ENCODE results near the gene PPP1R3F. TPM values are rescaled to one million over a fixed set of nuclear protein-coding genes. Genes with fewer than 3 reads are reported as not detected.
A peak's percentile ranks its signal among the peaks of the same experiment; 100 is the strongest.

Gene PPP1R3F
- total RNA-seq (10 to 100 TPM in 3 of 5 experiments, 1 to 10 TPM in 2; 8.9 to 16.3 (median 12.3) TPM), polyA plus RNA-seq (1 to 10 TPM; 9.1 to 9.5 TPM), total RNA-seq (15.2 reads per million, percentile 44 among the genes with 10 or more reads in this experiment)

- ATAC-seq = peak; percentile 13
- peaks cover 0 to 5% (median 0%) of the 10 kb centered on the region in 11 donors for H3K9me3 Mint-ChIP-seq
These were observed at the start of gene PPP1R3F for GRCh38 chrX:49269767-49270248. Gene PPP1R3F (plus strand): TSS chrX:49269793. CDS start chrX:49269870, 77 bp downstream.

DNA sequence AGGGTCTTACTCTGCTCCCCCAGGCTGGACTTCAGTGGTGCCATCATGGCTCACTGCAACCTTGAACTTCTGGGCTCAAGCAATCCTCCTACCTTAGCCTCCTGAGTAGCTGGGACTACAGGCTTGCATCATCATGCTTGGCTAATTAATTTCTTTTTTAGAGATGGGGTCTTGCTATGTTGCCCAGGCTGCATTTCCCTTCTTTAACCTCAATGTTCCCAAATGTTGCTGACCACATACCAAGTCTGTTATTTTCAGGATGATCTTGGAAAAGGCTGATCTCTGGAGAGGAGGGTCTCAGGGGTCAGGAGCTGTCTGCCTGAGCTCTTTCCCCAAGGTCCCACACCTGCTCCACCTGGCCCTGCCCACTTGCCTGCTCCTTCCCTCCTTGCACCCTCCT is 49.5 kb upstream of the PPP1R3F start:
- no peaks in the 10 kb centered on the region for H3K27me3 ChIP-seq (ENCODE audit: control insufficient read depth in 2 of 2, insufficient read depth in 2 of 2, low read length in 2 of 2)
- intact Hi-C loops (cut with micrococcal nuclease) = no loop called here
- ATAC-seq (no peak), DNase-seq (no peak)
- Mint-ChIP-seq H3K27me3 (peaks cover 0 to 10% (median 0%) of the 10 kb centered on the region in 5 donors), H3K4me1 (peaks cover 0 to 4% (median 0%) of the 10 kb centered on the region in 7 donors), H3K4me3 (no peak overlapping the region), H3K27ac (no peak overlapping the region), H3K9me3 (no peaks in the 10 kb centered on the region), H3K36me3 (no peaks in the 10 kb centered on the region)
- no peak overlapping the region for H3K4me3 ChIP-seq (ENCODE audit: low read length)
- no peak overlapping the region for H3K27ac ChIP-seq (ENCODE audit: low read depth, low read length)
- no peaks in the 10 kb centered on the region for H3K4me1 ChIP-seq (ENCODE audit: control insufficient read depth in 2 of 2, insufficient read depth in 2 of 2, low read length in 2 of 2)
- ChIA-PET POLR2A (interaction anchor here (0.6 kb wide), 1 partner anchor 40 kb away, joined by 3 read pairs; no protein-coding TSS in a partner anchor), CTCF (no interaction called here)
- H3K36me3 ChIP-seq (ENCODE audit: control insufficient read depth in 2 of 3, insufficient read depth in 3 of 3, low read length in 3 of 3) = no peaks in the 10 kb centered on the region
- H3K9me3 ChIP-seq (ENCODE audit: control insufficient read depth in 2 of 3, low read length in 3 of 3) = no peaks in the 10 kb centered on the region

More at GRCh38 chrX:49269767-49270248, at the start of gene PPP1R3F:
- Mint-ChIP-seq H3K27ac (peak within 1 kb of the TSS; percentile 99 to 100 (median 99)), H3K27me3 (no peaks in the 10 kb centered on the region), H3K4me3 (peak within 1 kb of the TSS; percentile 91 to 100 (median 96)), H3K4me1 (peaks cover 22 to 56% (median 48%) of the 10 kb centered on the region in 7 donors), H3K36me3 (peaks cover 0 to 21% (median 5%) of the 10 kb centered on the region in 5 donors)
- peak in 1 of 9 donors; percentile 28 for DNase-seq
- no peaks in the 10 kb centered on the region for H3K9me3 ChIP-seq (ENCODE audit: control insufficient read depth in 2 of 3, low read length in 3 of 3)
- peak within 1 kb of the TSS; percentile 96 for H3K4me3 ChIP-seq (ENCODE audit: low read length)
- intact Hi-C loops (cut with micrococcal nuclease) = loop anchor here (1.0 to 10.0 kb wide), 23 partner anchors 12 to 1615 kb away; partner anchors contain the start of genes CCDC22 (in 2 of the 2), PQBP1 (in 2 of the 2), SYP (in 2 of the 2) and TFE3 (in 2 of the 2)
- H3K27ac ChIP-seq (ENCODE audit: low read depth, low read length) = peak within 1 kb of the TSS; percentile 99
- ChIA-PET CTCF (interaction anchor here (0.9 kb wide), 1 partner anchor 21 kb away, joined by 3 read pairs; no protein-coding TSS in a partner anchor), POLR2A (interaction anchor here (1.0 to 3.3 kb wide), 10 partner anchors 10 to 311 kb away, joined by 3 to 30 read pairs (median 8); partner anchors contain the start of gene CCDC22)
- no peaks in the 10 kb centered on the region for H3K36me3 ChIP-seq (ENCODE audit: control insufficient read depth in 2 of 3, insufficient read depth in 3 of 3, low read length in 3 of 3)
- H3K4me1 ChIP-seq (ENCODE audit: control insufficient read depth in 2 of 2, insufficient read depth in 2 of 2, low read length in 2 of 2) = peaks cover 37 to 40% of the 10 kb centered on the region in 2 donors
- no peaks in the 10 kb centered on the region for H3K27me3 ChIP-seq (ENCODE audit: control insufficient read depth in 2 of 2, insufficient read depth in 2 of 2, low read length in 2 of 2)

- peaks cover 0 to 10% (median 0%) of the 10 kb centered on the region in 5 donors for H3K27me3 Mint-ChIP-seq
- H3K36me3 Mint-ChIP-seq = no peaks in the 10 kb centered on the region
- ChIA-PET CTCF (no interaction called here), POLR2A (no interaction called here)
- ATAC-seq (no peak), DNase-seq (no peak)
- intact Hi-C loops (cut with micrococcal nuclease) = no loop called here
- H3K9me3 ChIP-seq (ENCODE audit: control insufficient read depth in 2 of 3, low read length in 3 of 3) = no peaks in the 10 kb centered on the region
- H3K27me3 ChIP-seq (ENCODE audit: control insufficient read depth in 2 of 2, insufficient read depth in 2 of 2, low read length in 2 of 2) = no peaks in the 10 kb centered on the region
- H3K4me1 Mint-ChIP-seq = peaks cover 0 to 4% (median 0%) of the 10 kb centered on the region in 7 donors
- H3K27ac Mint-ChIP-seq = no peak overlapping the region
- no peaks in the 10 kb centered on the region for H3K36me3 ChIP-seq (ENCODE audit: control insufficient read depth in 2 of 3, insufficient read depth in 3 of 3, low read length in 3 of 3)
- no peak overlapping the region for H3K4me3 Mint-ChIP-seq
- no peaks in the 10 kb centered on the region for H3K9me3 Mint-ChIP-seq
- no peaks in the 10 kb centered on the region for H3K4me1 ChIP-seq (ENCODE audit: control insufficient read depth in 2 of 2, insufficient read depth in 2 of 2, low read length in 2 of 2)
- no peak overlapping the region for H3K4me3 ChIP-seq (ENCODE audit: low read length)
- H3K27ac ChIP-seq (ENCODE audit: low read depth, low read length) = no peak overlapping the region
These were observed 47.7 kb upstream of the PPP1R3F start for GRCh38 chrX:49221868-49222267.

- Mint-ChIP-seq H3K9me3 (peaks cover 0 to 4% (median 0%) of the 10 kb centered on the region in 11 donors), H3K4me1 (peaks cover 0 to 13% (median 6%) of the 10 kb centered on the region in 7 donors), H3K4me3 (no peak overlapping the region), H3K27ac (no peak overlapping the region), H3K27me3 (peaks cover 0 to 10% (median 0%) of the 10 kb centered on the region in 5 donors), H3K36me3 (no peaks in the 10 kb centered on the region)
- Histone ChIP-seq H3K27ac (ENCODE audit: low read depth, low read length) (no peak overlapping the region), H3K9me3 (ENCODE audit: control insufficient read depth in 2 of 3, low read length in 3 of 3) (no peaks in the 10 kb centered on the region), H3K27me3 (ENCODE audit: control insufficient read depth in 2 of 2, insufficient read depth in 2 of 2, low read length in 2 of 2) (no peaks in the 10 kb centered on the region), H3K4me1 (ENCODE audit: control insufficient read depth in 2 of 2, insufficient read depth in 2 of 2, low read length in 2 of 2) (peaks cover 0 to under 1% of the 10 kb centered on the region in 2 donors), H3K4me3 (ENCODE audit: low read length) (no peak overlapping the region), H3K36me3 (ENCODE audit: control insufficient read depth in 2 of 3, insufficient read depth in 3 of 3, low read length in 3 of 3) (no peaks in the 10 kb centered on the region)
- no peak for ATAC-seq
- no peak for DNase-seq
- POLR2A ChIA-PET = no interaction called here
- intact Hi-C loops (cut with micrococcal nuclease) = no loop called here
- CTCF ChIA-PET = no interaction called here
These were observed 43.7 kb upstream of the PPP1R3F start for GRCh38 chrX:49225858-49226257.

DNA sequence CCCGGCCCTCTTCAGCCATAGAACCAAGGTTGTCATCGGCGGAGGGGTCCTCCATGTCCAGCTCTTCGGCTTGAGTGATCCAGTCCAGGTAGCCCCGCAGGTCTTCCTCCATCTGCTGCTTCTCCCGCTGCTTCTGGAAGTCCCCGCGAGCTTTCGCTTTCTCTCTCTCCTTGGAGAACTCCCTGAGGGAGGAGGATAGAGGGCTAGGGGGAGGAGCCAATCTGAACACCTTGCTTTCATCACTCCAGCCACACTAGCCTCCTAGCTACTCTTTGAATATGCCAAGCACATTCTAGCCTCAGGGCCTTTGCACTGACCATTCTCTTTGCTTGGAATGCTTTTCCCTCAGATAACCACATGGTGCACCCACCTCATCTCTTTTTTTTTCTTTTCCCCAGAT is 42.6 kb upstream of the PPP1R3F start:
- H3K36me3 ChIP-seq (ENCODE audit: control insufficient read depth in 2 of 3, insufficient read depth in 3 of 3, low read length in 3 of 3) = no peaks in the 10 kb centered on the region
- ChIA-PET POLR2A (no interaction called here), CTCF (no interaction called here)
- H3K9me3 ChIP-seq (ENCODE audit: control insufficient read depth in 2 of 3, low read length in 3 of 3) = no peaks in the 10 kb centered on the region
- no peak overlapping the region for H3K4me3 ChIP-seq (ENCODE audit: low read length)
- intact Hi-C loops (cut with micrococcal nuclease) = no loop called here
- peaks cover 4 to 20% (median 12%) of the 10 kb centered on the region in 7 donors for H3K4me1 Mint-ChIP-seq
- no peaks in the 10 kb centered on the region for H3K27me3 ChIP-seq (ENCODE audit: control insufficient read depth in 2 of 2, insufficient read depth in 2 of 2, low read length in 2 of 2)
- peaks cover 0 to 4% (median 0%) of the 10 kb centered on the region in 11 donors for H3K9me3 Mint-ChIP-seq
- no peak overlapping the region for H3K27ac ChIP-seq (ENCODE audit: low read depth, low read length)
- H3K27ac Mint-ChIP-seq = no peak overlapping the region
- no peaks in the 10 kb centered on the region for H3K36me3 Mint-ChIP-seq
- no peak for DNase-seq
- H3K27me3 Mint-ChIP-seq = peaks cover 0 to 10% (median 0%) of the 10 kb centered on the region in 5 donors
- H3K4me3 Mint-ChIP-seq = no peak overlapping the region
- no peak for ATAC-seq
- peaks cover 0 to 4% of the 10 kb centered on the region in 2 donors for H3K4me1 ChIP-seq (ENCODE audit: control insufficient read depth in 2 of 2, insufficient read depth in 2 of 2, low read length in 2 of 2)

DNA sequence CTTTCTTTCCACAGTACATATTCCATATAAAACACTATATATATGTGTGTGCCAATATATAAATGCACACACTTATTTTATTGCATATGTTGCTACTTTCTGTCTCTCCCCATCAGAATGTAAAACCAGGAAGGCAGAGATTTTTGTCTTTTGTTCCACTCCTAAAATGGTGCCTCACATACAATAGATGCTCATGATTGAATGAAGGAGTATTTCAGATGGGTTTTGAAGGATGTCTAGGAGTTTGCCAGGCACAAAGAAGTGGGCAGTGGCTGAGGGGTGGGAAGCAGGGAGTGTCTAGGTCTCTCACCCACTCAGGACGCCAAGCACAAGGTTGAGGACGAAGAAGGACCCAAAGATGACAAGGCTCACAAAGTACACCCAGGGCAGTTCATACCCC is 41.9 kb upstream of the PPP1R3F start:
- peak overlapping the region in 1 of 10 donors; percentile 42 for H3K4me3 Mint-ChIP-seq
- peaks cover 0 to 9% (median 0%) of the 10 kb centered on the region in 5 donors for H3K27me3 Mint-ChIP-seq
- intact Hi-C loops (cut with micrococcal nuclease) = no loop called here
- ATAC-seq (no peak), DNase-seq (no peak)
- ChIA-PET POLR2A (no interaction called here), CTCF (no interaction called here)
- peak overlapping the region in 1 of 9 donors; percentile 22 for H3K27ac Mint-ChIP-seq
- no peaks in the 10 kb centered on the region for H3K36me3 Mint-ChIP-seq
- H3K9me3 Mint-ChIP-seq = peaks cover 0 to 4% (median 0%) of the 10 kb centered on the region in 11 donors
- Histone ChIP-seq H3K9me3 (ENCODE audit: control insufficient read depth in 2 of 3, low read length in 3 of 3) (no peaks in the 10 kb centered on the region), H3K4me3 (ENCODE audit: low read length) (no peak overlapping the region), H3K27me3 (ENCODE audit: control insufficient read depth in 2 of 2, insufficient read depth in 2 of 2, low read length in 2 of 2) (no peaks in the 10 kb centered on the region), H3K36me3 (ENCODE audit: control insufficient read depth in 2 of 3, insufficient read depth in 3 of 3, low read length in 3 of 3) (no peaks in the 10 kb centered on the region), H3K4me1 (ENCODE audit: control insufficient read depth in 2 of 2, insufficient read depth in 2 of 2, low read length in 2 of 2) (peaks cover 0 to 4% of the 10 kb centered on the region in 2 donors), H3K27ac (ENCODE audit: low read depth, low read length) (no peak overlapping the region)
- peaks cover 4 to 20% (median 14%) of the 10 kb centered on the region in 7 donors for H3K4me1 Mint-ChIP-seq

All from naive thymus-derived CD4-positive, alpha-beta T cell (primary cell).